Lower leg skin (tissue), 3 donors: Measurements from ENCODE around the gene SETX.

ENCODE experiments used
- CTCF ChIP-seq, 3 donors: fragments of 450-650 bp; IDR thresholded peaks; one replicate each; pipeline ENCODE4 v1.5.1; 2016; ENCODE audit warnings: antibody characterized with exemption in 3 of 3, mild to moderate bottlenecking in 3 of 3, moderate library complexity in 2 of 3
- POLR2A ChIP-seq, 2 donors: fragments of 450-650 bp; IDR thresholded peaks; one replicate each; pipeline ENCODE4 v1.6.1; 2016 to 2017; ENCODE audit warnings: antibody characterized with exemption in 2 of 2, mild to moderate bottlenecking in 1 of 2, moderate library complexity in 1 of 2

GRCh38 chr9:132311978-132312377, 42.8 kb downstream of the SETX start:
- no peak for TF ChIP-seq CTCF (IDR thresholded peaks at IDR 0.05)
- TF ChIP-seq POLR2A (IDR thresholded peaks at IDR 0.05): no peak
